ENCODE data around the gene CNOT4. TPM values are rescaled to one million over a fixed set of nuclear protein-coding genes. Genes with fewer than 3 reads are reported as not detected.
"Not testable (repeated sequence)": the region's sequence is repeated elsewhere in the genome, so short reads cannot be mapped to it uniquely, and the experiment has no call there.

CNOT4 gene
- total RNA-seq, 2 donors from 2014 or later: 19.0 to 44.7 TPM

GRCh38 chr7:135361788-135362187, 148.1 kb downstream of the CNOT4 start:
- H3K9me3 ChIP-seq: no peaks in the 10 kb centered on the region
- TF ChIP-seq POLR2AphosphoS5 (IDR thresholded peaks at IDR 0.05): no peak
- TF ChIP-seq CTCF (IDR thresholded peaks at IDR 0.05): no peak
- no peak for TF ChIP-seq POLR2A (IDR thresholded peaks at IDR 0.05)
- 54% methylated on average over 5 of the region's 5 CpGs for WGBS
- no peak for DNase-seq (ENCODE audit: low spot score)
- H3K36me3 ChIP-seq: no peaks in the 10 kb centered on the region
- no peaks in the 10 kb centered on the region for H3K4me1 ChIP-seq (replicated peaks)
- H3K4me3 ChIP-seq: no peak overlapping the region
- intact Hi-C loops (cut with DNase I): no loop called here
- no peak overlapping the region for H3K27ac ChIP-seq
- H3K27me3 ChIP-seq (replicated peaks; ENCODE audit: insufficient read depth): no peaks in the 10 kb centered on the region

- intact Hi-C loops (cut with DNase I): no loop called here
- WGBS: 55% methylated on average over 5 of the region's 5 CpGs
- no peak for TF ChIP-seq CTCF (IDR thresholded peaks at IDR 0.05)
- no peak for TF ChIP-seq POLR2A (IDR thresholded peaks at IDR 0.05)
- no peak for TF ChIP-seq POLR2AphosphoS5 (IDR thresholded peaks at IDR 0.05)
Observed at GRCh38 chr7:135359615-135360014, 150.3 kb downstream of the CNOT4 start.

GRCh38 chr7:135355377-135356048, 154.4 kb downstream of the CNOT4 start:
- Histone ChIP-seq H3K36me3 (no peaks in the 10 kb centered on the region), H3K4me1 (replicated peaks) (no peaks in the 10 kb centered on the region), H3K9me3 (no peaks in the 10 kb centered on the region), H3K4me3 (no peak overlapping the region), H3K27ac (no peak overlapping the region), H3K27me3 (replicated peaks; ENCODE audit: insufficient read depth) (no peaks in the 10 kb centered on the region)
- no peak for DNase-seq (ENCODE audit: low spot score)
- intact Hi-C loops (cut with DNase I): no loop called here
- WGBS: 41% methylated on average over 4 of the region's 4 CpGs
- TF ChIP-seq POLR2AphosphoS5 (IDR thresholded peaks at IDR 0.05) (no peak), POLR2A (IDR thresholded peaks at IDR 0.05) (no peak), CTCF (IDR thresholded peaks at IDR 0.05) (no peak)

More at GRCh38 chr7:135359615-135360014, 150.3 kb downstream of the CNOT4 start:
- H3K27me3 ChIP-seq (replicated peaks; ENCODE audit: insufficient read depth): no peaks in the 10 kb centered on the region
- no peaks in the 10 kb centered on the region for H3K36me3 ChIP-seq
- no peak for DNase-seq (ENCODE audit: low spot score)
- no peaks in the 10 kb centered on the region for H3K4me1 ChIP-seq (replicated peaks)
- H3K4me3 ChIP-seq: no peak overlapping the region
- H3K27ac ChIP-seq: no peak overlapping the region
- no peaks in the 10 kb centered on the region for H3K9me3 ChIP-seq

GRCh38 chr7:135353832-135354231, 156.1 kb downstream of the CNOT4 start:
- no peaks in the 10 kb centered on the region for H3K27me3 ChIP-seq (replicated peaks; ENCODE audit: insufficient read depth)
- intact Hi-C loops (cut with DNase I): no loop called here
- WGBS: 90% methylated on average over 3 of the region's 3 CpGs
- TF ChIP-seq POLR2AphosphoS5 (IDR thresholded peaks at IDR 0.05) (no peak), POLR2A (IDR thresholded peaks at IDR 0.05) (no peak), CTCF (IDR thresholded peaks at IDR 0.05) (no peak)
- H3K4me1 ChIP-seq (replicated peaks): no peaks in the 10 kb centered on the region
- H3K27ac ChIP-seq: no peak overlapping the region
- H3K9me3 ChIP-seq: no peaks in the 10 kb centered on the region
- DNase-seq (ENCODE audit: low spot score): no peak
- H3K4me3 ChIP-seq: no peak overlapping the region
- no peaks in the 10 kb centered on the region for H3K36me3 ChIP-seq

- 88% methylated on average over 5 of the region's 5 CpGs for WGBS
- intact Hi-C loops (cut with DNase I): no loop called here
- Histone ChIP-seq H3K27ac (no peak overlapping the region), H3K9me3 (no peaks in the 10 kb centered on the region), H3K4me1 (replicated peaks) (no peaks in the 10 kb centered on the region), H3K27me3 (replicated peaks; ENCODE audit: insufficient read depth) (no peaks in the 10 kb centered on the region), H3K36me3 (no peaks in the 10 kb centered on the region), H3K4me3 (no peak overlapping the region)
- no peak for DNase-seq (ENCODE audit: low spot score)
- no peak for TF ChIP-seq CTCF (IDR thresholded peaks at IDR 0.05)
- no peak for TF ChIP-seq POLR2A (IDR thresholded peaks at IDR 0.05)
- TF ChIP-seq POLR2AphosphoS5 (IDR thresholded peaks at IDR 0.05): no peak
Observed at GRCh38 chr7:135352285-135352684, 157.6 kb downstream of the CNOT4 start.

- H3K36me3 ChIP-seq; H3K4me3 ChIP-seq; H3K27ac ChIP-seq; DNase-seq (ENCODE audit: low spot score); H3K4me1 ChIP-seq (replicated peaks); intact Hi-C loops (cut with DNase I); H3K9me3 ChIP-seq; H3K27me3 ChIP-seq (replicated peaks; ENCODE audit: insufficient read depth): not testable (repeated sequence)
- WGBS: 88% methylated on average over 9 of the region's 9 CpGs
Observed at GRCh38 chr7:135351070-135351469, 158.8 kb downstream of the CNOT4 start.

All from prostate gland (tissue), 2 donors.